Gastrocnemius medialis (tissue), 4 donors: Measurements from ENCODE around the gene RAB15.
A peak's percentile ranks its signal among the peaks of the same experiment; 100 is the strongest.

ENCODE experiments used
- POLR2A ChIP-seq, 2 donors: fragments of 450-650 bp; IDR thresholded peaks; one replicate each; pipeline ENCODE4 v1.6.1; 2017; ENCODE audit warnings: antibody characterized with exemption in 2 of 2, mild to moderate bottlenecking in 2 of 2, moderate library complexity in 2 of 2
- TF ChIP-seq, protein P1 (sequence below), 5 experiments: fragments of 450-650 bp in 3 of 5; fragments of 200-600 bp in 2 of 5; sonication (generic) in 2 of 5; IDR thresholded peaks in 4 of 5; conservative IDR thresholded peaks in 1 of 5; 1 replicate in 4 of 5; 2 replicates in 1 of 5; pipeline ENCODE4 v1.5.1; 2016 to 2019; ENCODE audit warnings: antibody characterized with exemption in 5 of 5, mild to moderate bottlenecking in 3 of 5, moderate library complexity in 3 of 5

DNA sequence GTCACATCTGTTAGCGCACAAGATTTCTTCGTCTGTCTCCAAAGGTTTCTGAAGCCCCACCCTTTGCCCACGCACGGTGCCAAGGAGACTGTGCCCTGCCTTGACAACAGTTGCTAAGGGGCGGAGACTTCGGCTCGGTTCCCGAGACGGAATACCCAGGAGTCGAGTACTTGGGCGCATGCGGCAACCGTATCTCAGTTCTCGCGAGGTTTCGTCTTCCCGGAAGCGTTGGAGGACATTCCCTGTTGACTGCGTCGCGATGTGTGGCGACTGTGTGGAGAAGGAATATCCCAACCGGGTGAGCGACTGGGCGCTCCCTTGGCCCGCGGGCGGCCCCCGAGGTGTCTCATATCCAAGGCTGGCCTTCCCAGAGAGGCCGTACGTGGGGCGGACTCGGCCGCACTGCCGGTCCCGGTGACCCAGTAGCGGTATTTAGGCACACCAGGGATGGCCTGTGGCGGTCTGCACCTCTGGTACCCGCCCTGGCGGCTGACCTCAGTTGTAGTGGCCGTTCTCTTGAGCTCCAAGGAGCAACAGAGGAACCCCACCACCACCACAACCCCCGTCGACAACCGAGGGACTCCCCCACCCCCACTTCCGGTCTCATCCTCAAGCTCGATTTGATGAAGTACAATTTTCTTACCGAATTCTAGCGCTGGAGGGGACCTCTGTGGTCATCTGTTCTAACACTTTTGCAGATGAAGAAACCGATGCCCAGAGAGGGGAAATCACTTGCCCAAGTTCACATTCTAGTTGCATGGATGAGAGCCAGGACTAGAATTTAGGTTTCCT is 57.7 kb downstream of the RAB15 start, which contains the start of gene CHURC1:
- TF ChIP-seq, protein P1, sequence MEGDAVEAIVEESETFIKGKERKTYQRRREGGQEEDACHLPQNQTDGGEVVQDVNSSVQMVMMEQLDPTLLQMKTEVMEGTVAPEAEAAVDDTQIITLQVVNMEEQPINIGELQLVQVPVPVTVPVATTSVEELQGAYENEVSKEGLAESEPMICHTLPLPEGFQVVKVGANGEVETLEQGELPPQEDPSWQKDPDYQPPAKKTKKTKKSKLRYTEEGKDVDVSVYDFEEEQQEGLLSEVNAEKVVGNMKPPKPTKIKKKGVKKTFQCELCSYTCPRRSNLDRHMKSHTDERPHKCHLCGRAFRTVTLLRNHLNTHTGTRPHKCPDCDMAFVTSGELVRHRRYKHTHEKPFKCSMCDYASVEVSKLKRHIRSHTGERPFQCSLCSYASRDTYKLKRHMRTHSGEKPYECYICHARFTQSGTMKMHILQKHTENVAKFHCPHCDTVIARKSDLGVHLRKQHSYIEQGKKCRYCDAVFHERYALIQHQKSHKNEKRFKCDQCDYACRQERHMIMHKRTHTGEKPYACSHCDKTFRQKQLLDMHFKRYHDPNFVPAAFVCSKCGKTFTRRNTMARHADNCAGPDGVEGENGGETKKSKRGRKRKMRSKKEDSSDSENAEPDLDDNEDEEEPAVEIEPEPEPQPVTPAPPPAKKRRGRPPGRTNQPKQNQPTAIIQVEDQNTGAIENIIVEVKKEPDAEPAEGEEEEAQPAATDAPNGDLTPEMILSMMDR (IDR thresholded peaks at IDR 0.05 in 4 of 5, conservative IDR thresholded peaks at IDR 0.05 in 1 of 5) = no peak
- TF ChIP-seq POLR2A (IDR thresholded peaks at IDR 0.05) = peak; percentile 79 to 91
